H1 (cell line): Measurements from ENCODE around the gene SLC1A2. TPM values are rescaled to one million over a fixed set of nuclear protein-coding genes. Genes with fewer than 3 reads are reported as not detected.

Source experiments
- polyA plus RNA-seq, 7 experiments: library from polyadenylated mRNA; depleted of rRNA in 3 of 7; stranded (reverse) in 5 of 7; unstranded in 2 of 7; fragments of >200 nt in 5 of 7; fragments of 200-250 nt in 2 of 7; gene quantifications; 1 replicate in 5 of 7; 2 replicates in 1 of 7; 4 replicates in 1 of 7; pipeline versions ENCODE4 v1.2.1 to v1.2.3, GENCODE V29; 2011 to 2013; ENCODE audit warnings: missing spikeins in 2 of 7, mixed read lengths in 2 of 7
- total RNA-seq: library from RNA; stranded (reverse); fragmentation: NEBNext Ultra II Directional; extraction: Animal tissue kit (Norgen Biotek cat#: 25700); gene quantifications from 2 replicates; pipeline ENCODE4 v1.2.1, GENCODE V29; 2021
- TF ChIP-seq, protein P1 (sequence below): fragments of 300-600 bp; sonication (generic); IDR thresholded peaks from 2 replicates; pipeline ENCODE4 v1.7.1; 2012; ENCODE audit warnings: low read length, moderate library complexity, mild to moderate bottlenecking, inconsistent platforms; ENCODE audit not compliant: insufficient replicate concordance

The SLC1A2 gene
- total and polyA plus RNA-seq, 2 of the 8 experiments (the other 6 are each of a cell fraction or from before 2014, with no cell fraction given): 0.57 to 1.2 TPM

- TF ChIP-seq, protein P1, sequence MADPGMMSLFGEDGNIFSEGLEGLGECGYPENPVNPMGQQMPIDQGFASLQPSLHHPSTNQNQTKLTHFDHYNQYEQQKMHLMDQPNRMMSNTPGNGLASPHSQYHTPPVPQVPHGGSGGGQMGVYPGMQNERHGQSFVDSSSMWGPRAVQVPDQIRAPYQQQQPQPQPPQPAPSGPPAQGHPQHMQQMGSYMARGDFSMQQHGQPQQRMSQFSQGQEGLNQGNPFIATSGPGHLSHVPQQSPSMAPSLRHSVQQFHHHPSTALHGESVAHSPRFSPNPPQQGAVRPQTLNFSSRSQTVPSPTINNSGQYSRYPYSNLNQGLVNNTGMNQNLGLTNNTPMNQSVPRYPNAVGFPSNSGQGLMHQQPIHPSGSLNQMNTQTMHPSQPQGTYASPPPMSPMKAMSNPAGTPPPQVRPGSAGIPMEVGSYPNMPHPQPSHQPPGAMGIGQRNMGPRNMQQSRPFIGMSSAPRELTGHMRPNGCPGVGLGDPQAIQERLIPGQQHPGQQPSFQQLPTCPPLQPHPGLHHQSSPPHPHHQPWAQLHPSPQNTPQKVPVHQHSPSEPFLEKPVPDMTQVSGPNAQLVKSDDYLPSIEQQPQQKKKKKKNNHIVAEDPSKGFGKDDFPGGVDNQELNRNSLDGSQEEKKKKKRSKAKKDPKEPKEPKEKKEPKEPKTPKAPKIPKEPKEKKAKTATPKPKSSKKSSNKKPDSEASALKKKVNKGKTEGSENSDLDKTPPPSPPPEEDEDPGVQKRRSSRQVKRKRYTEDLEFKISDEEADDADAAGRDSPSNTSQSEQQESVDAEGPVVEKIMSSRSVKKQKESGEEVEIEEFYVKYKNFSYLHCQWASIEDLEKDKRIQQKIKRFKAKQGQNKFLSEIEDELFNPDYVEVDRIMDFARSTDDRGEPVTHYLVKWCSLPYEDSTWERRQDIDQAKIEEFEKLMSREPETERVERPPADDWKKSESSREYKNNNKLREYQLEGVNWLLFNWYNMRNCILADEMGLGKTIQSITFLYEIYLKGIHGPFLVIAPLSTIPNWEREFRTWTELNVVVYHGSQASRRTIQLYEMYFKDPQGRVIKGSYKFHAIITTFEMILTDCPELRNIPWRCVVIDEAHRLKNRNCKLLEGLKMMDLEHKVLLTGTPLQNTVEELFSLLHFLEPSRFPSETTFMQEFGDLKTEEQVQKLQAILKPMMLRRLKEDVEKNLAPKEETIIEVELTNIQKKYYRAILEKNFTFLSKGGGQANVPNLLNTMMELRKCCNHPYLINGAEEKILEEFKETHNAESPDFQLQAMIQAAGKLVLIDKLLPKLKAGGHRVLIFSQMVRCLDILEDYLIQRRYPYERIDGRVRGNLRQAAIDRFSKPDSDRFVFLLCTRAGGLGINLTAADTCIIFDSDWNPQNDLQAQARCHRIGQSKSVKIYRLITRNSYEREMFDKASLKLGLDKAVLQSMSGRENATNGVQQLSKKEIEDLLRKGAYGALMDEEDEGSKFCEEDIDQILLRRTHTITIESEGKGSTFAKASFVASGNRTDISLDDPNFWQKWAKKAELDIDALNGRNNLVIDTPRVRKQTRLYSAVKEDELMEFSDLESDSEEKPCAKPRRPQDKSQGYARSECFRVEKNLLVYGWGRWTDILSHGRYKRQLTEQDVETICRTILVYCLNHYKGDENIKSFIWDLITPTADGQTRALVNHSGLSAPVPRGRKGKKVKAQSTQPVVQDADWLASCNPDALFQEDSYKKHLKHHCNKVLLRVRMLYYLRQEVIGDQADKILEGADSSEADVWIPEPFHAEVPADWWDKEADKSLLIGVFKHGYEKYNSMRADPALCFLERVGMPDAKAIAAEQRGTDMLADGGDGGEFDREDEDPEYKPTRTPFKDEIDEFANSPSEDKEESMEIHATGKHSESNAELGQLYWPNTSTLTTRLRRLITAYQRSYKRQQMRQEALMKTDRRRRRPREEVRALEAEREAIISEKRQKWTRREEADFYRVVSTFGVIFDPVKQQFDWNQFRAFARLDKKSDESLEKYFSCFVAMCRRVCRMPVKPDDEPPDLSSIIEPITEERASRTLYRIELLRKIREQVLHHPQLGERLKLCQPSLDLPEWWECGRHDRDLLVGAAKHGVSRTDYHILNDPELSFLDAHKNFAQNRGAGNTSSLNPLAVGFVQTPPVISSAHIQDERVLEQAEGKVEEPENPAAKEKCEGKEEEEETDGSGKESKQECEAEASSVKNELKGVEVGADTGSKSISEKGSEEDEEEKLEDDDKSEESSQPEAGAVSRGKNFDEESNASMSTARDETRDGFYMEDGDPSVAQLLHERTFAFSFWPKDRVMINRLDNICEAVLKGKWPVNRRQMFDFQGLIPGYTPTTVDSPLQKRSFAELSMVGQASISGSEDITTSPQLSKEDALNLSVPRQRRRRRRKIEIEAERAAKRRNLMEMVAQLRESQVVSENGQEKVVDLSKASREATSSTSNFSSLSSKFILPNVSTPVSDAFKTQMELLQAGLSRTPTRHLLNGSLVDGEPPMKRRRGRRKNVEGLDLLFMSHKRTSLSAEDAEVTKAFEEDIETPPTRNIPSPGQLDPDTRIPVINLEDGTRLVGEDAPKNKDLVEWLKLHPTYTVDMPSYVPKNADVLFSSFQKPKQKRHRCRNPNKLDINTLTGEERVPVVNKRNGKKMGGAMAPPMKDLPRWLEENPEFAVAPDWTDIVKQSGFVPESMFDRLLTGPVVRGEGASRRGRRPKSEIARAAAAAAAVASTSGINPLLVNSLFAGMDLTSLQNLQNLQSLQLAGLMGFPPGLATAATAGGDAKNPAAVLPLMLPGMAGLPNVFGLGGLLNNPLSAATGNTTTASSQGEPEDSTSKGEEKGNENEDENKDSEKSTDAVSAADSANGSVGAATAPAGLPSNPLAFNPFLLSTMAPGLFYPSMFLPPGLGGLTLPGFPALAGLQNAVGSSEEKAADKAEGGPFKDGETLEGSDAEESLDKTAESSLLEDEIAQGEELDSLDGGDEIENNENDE: no peak
- TF ChIP-seq, all 59 proteins: peak for 0
These were observed 159.8 kb downstream of the SLC1A2 start (continued) for GRCh38 chr11:35259529-35259928.
